ENCODE results near the gene VSIG4.
A peak's percentile ranks its signal among the peaks of the same experiment; 100 is the strongest.

Gene VSIG4

DNA sequence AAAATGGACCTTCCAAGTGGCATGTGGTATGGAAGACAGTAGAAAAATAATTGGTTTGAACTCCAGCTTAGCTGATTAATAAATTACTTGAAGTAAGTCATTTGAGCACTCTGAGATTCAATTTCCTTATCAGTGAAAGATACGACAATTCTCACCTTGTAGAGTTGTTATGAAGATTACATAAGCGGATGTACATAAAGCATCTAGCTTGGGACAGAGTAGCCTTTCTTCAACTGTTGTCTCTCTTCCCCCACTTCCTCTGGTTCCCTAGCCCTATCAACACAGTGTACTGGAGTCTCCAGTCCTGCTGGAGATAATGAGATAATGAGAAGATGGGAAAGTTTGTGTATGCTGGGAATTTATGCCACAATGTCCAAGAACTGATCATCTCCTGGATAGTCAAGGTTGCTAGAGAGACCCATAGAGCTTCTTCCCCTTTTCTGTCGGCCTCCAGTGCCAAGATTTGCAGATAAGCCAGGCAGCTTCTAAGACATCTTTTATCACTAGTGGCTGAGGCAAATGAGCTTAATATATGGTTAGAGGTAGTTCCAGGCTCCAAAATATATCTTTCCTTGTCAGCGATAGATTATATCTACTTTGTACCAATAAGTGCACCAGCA is 33.9 kb downstream of the VSIG4 start:
- Histone ChIP-seq H3K27me3 (ENCODE audit: insufficient read depth, low read depth) (no peaks in the 10 kb centered on the region), H3K79me2 (ENCODE audit: insufficient read depth, low read depth) (no peaks in the 10 kb centered on the region), H4K20me1 (ENCODE audit: insufficient read depth) (no peaks in the 10 kb centered on the region), H3K36me3 (ENCODE audit: insufficient read depth) (no peaks in the 10 kb centered on the region), H2AFZ (ENCODE audit: low read depth) (no peak overlapping the region), H3K4me2 (no peak overlapping the region), H3K27ac (no peak overlapping the region), H3K4me1 (ENCODE audit: low read depth, poor library complexity, severe bottlenecking) (peaks cover 11% of the 10 kb centered on the region), H3K4me3 (IDR thresholded peaks at IDR 0.05; ENCODE audit: insufficient read depth, low read depth, low read length) (no peak overlapping the region), H3K9ac (no peak overlapping the region)
- TF ChIP-seq, protein P1, sequence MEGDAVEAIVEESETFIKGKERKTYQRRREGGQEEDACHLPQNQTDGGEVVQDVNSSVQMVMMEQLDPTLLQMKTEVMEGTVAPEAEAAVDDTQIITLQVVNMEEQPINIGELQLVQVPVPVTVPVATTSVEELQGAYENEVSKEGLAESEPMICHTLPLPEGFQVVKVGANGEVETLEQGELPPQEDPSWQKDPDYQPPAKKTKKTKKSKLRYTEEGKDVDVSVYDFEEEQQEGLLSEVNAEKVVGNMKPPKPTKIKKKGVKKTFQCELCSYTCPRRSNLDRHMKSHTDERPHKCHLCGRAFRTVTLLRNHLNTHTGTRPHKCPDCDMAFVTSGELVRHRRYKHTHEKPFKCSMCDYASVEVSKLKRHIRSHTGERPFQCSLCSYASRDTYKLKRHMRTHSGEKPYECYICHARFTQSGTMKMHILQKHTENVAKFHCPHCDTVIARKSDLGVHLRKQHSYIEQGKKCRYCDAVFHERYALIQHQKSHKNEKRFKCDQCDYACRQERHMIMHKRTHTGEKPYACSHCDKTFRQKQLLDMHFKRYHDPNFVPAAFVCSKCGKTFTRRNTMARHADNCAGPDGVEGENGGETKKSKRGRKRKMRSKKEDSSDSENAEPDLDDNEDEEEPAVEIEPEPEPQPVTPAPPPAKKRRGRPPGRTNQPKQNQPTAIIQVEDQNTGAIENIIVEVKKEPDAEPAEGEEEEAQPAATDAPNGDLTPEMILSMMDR (conservative IDR thresholded peaks at IDR 0.05; ENCODE audit: low read depth, low read length) = no peak

DNA sequence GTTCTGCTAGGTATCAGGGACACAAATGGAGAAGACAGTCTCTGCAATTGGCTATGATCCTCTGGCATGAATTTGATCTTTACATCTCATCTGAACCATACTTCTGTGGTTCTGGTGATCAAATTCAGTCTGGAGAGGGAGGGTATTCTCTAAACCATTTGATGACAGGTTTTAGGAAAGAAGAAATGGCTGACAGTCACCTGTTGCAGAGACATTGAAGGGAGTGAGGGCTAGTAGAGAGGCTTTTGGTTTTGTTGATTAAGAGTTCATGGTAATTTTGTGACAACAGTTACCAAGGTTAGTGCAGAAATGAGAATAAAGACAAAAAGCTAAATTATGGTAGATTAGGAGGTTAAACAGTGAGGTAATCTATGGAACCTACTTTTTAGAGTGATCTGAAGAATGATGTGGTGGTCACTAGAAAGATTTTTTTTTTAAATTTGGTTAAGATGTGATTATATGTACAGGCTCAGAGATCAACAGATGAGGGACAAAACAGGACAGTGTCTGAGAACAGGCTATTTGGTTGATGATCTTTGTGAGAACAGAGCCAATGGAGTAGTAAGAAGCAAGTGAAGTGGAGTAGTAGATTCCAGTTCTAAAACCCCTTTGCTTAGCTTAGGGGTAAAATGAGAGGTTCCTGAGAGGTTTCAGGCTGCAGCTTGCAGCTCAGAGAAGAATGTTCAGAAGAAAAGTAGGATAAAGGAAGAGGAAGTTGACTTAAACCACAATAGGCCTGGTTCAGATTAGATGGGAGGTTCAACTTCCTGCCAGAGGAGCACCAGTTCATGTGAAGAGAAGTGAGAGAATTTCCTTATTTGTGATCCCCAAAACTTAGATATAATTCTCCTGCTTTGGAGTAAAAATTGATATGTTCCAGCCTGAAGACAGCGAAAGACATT is 34.7 kb downstream of the VSIG4 start:
- Histone ChIP-seq H3K4me2 (no peak overlapping the region), H3K4me3 (IDR thresholded peaks at IDR 0.05; ENCODE audit: insufficient read depth, low read depth, low read length) (no peak overlapping the region), H3K36me3 (ENCODE audit: insufficient read depth) (no peaks in the 10 kb centered on the region), H3K79me2 (ENCODE audit: insufficient read depth, low read depth) (no peaks in the 10 kb centered on the region), H3K9ac (no peak overlapping the region), H3K27ac (no peak overlapping the region), H2AFZ (ENCODE audit: low read depth) (no peak overlapping the region), H3K27me3 (ENCODE audit: insufficient read depth, low read depth) (no peaks in the 10 kb centered on the region), H4K20me1 (ENCODE audit: insufficient read depth) (no peaks in the 10 kb centered on the region), H3K4me1 (ENCODE audit: low read depth, poor library complexity, severe bottlenecking) (peaks cover 19% of the 10 kb centered on the region)
- TF ChIP-seq, protein P1 (conservative IDR thresholded peaks at IDR 0.05; ENCODE audit: low read depth, low read length) = no peak

DNA sequence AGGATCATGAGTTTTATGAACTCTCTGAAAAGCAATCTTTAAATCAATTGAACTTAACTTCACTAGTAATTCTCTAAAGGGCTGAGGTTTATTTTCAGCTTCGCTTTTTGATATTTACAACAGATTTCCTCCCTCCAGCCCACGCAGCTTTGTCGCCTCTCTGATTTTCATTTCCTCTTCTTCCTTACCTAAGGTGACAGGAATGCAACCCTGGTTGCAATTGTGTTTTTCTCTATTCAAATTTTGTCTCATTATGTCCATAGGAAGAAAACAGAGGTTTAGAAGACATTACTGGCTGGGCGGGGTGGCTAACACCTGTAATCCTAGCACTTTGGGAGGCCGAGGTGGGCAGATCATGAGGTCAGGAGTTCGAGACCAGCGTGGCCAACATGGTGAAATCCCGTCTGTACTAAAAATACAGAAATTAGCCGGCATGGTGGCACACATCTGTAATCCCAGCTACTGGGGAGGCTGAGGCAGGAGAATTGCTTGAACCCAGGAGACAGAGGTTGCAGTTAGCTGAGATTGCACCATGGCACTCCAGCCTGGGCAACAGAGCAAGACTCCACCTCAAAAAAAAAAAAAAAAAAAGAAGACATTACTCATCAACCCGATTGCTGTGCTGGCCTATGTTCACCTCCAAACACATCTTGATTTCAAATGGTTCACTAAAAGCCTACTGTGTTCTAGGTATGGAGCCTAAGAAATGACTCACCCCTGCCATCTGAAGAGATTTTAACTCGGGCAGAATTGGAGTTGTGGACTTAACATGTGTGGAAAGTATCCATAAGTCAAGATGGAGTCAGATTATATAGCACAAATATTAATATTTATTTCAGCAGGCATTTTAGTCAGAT is 36.8 kb downstream of the VSIG4 start:
- H3K9ac ChIP-seq = no peak overlapping the region
- no peak overlapping the region for H2AFZ ChIP-seq (ENCODE audit: low read depth)
- no peaks in the 10 kb centered on the region for H4K20me1 ChIP-seq (ENCODE audit: insufficient read depth)
- H3K79me2 ChIP-seq (ENCODE audit: insufficient read depth, low read depth) = no peaks in the 10 kb centered on the region
- H3K4me1 ChIP-seq (ENCODE audit: low read depth, poor library complexity, severe bottlenecking) = peaks cover 20% of the 10 kb centered on the region
- H3K27ac ChIP-seq = no peak overlapping the region
- TF ChIP-seq, protein P1 (conservative IDR thresholded peaks at IDR 0.05; ENCODE audit: low read depth, low read length) = no peak
- no peaks in the 10 kb centered on the region for H3K27me3 ChIP-seq (ENCODE audit: insufficient read depth, low read depth)
- no peak overlapping the region for H3K4me2 ChIP-seq
- no peaks in the 10 kb centered on the region for H3K36me3 ChIP-seq (ENCODE audit: insufficient read depth)
- no peak overlapping the region for H3K4me3 ChIP-seq (IDR thresholded peaks at IDR 0.05; ENCODE audit: insufficient read depth, low read depth, low read length)

DNA sequence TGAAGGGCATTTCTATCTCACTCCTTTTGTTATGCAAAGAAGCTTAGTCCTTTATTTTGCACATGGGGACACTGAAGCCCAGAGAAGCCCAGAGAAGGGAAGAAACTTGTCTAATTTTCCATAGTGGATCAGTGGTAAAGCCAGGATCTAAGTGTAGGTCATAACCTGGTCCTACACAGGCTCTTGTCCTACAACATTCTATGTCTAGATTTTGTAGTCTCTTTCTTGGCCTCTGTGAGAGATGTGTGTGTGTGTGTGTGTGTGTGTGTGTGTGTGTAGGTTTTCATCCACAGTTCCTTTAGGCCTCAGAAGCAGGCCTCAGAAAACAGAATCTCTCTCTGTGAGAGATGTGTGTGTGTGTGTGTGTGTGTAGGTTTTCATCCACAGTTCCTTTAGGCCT is 38.3 kb downstream of the VSIG4 start:
- no peak overlapping the region; the same call in 1 of the 2 replicates for H3K4me2 ChIP-seq
- H3K27me3 ChIP-seq (ENCODE audit: insufficient read depth, low read depth) = no peaks in the 10 kb centered on the region
- no peaks in the 10 kb centered on the region for H3K36me3 ChIP-seq (ENCODE audit: insufficient read depth)
- no peak overlapping the region for H3K4me3 ChIP-seq (IDR thresholded peaks at IDR 0.05; ENCODE audit: insufficient read depth, low read depth, low read length)
- H4K20me1 ChIP-seq (ENCODE audit: insufficient read depth) = no peaks in the 10 kb centered on the region
- no peaks in the 10 kb centered on the region for H3K79me2 ChIP-seq (ENCODE audit: insufficient read depth, low read depth)
- H3K27ac ChIP-seq = peak overlapping the region; percentile 20; the same call in 1 of the 2 replicates
- H3K4me1 ChIP-seq (ENCODE audit: low read depth, poor library complexity, severe bottlenecking) = peaks cover 25% of the 10 kb centered on the region
- no peak overlapping the region for H3K9ac ChIP-seq
- no peak overlapping the region for H2AFZ ChIP-seq (ENCODE audit: low read depth)
- TF ChIP-seq, protein P1 (conservative IDR thresholded peaks at IDR 0.05; ENCODE audit: low read depth, low read length) = no peak

Data from KMS-11 (cell line).